Osteocyte (in vitro differentiated cells): Measurements from ENCODE around the gene OR9A2. TPM values are rescaled to one million over a fixed set of nuclear protein-coding genes. Genes with fewer than 3 reads are reported as not detected.

ENCODE experiments used
- DNase-seq: peaks from one replicate; pipeline ENCODE4 v3.0.0; 2021; ENCODE audit warnings: mixed read lengths; ENCODE audit not compliant: unreplicated experiment; ENCODE audit errors: extremely low spot score
- H3K27ac Mint-ChIP-seq: one replicate; pipeline ENCODE4 v1.8.0; 2021; ENCODE audit warnings: mild to moderate bottlenecking, mixed read lengths; ENCODE audit not compliant: unreplicated experiment
- H3K27me3 Mint-ChIP-seq: one replicate; pipeline ENCODE4 v1.8.0; 2021; ENCODE audit warnings: mixed read lengths; ENCODE audit not compliant: unreplicated experiment
- H3K36me3 Mint-ChIP-seq: one replicate; pipeline ENCODE4 v1.8.0; 2021; ENCODE audit warnings: mixed read lengths; ENCODE audit not compliant: unreplicated experiment
- H3K4me1 Mint-ChIP-seq: one replicate; pipeline ENCODE4 v1.8.0; 2021; ENCODE audit warnings: mixed read lengths; ENCODE audit not compliant: unreplicated experiment
- H3K4me3 Mint-ChIP-seq: one replicate; pipeline ENCODE4 v1.8.0; 2021; ENCODE audit warnings: mild to moderate bottlenecking, moderate library complexity, mixed read lengths; ENCODE audit not compliant: unreplicated experiment
- H3K9me3 Mint-ChIP-seq: one replicate; pipeline ENCODE4 v1.8.0; 2021; ENCODE audit warnings: mixed read lengths; ENCODE audit not compliant: unreplicated experiment
- total RNA-seq: library from RNA; stranded (reverse); gene quantifications from 2 replicates; pipeline ENCODE4 v1.2.1, GENCODE V29; 2021
- TF ChIP-seq, protein P1 (sequence below): fragments of 200-600 bp; sonication (generic); IDR thresholded peaks from 2 replicates; pipeline ENCODE4 v1.5.0; 2021; ENCODE audit warnings: antibody characterized with exemption, mild to moderate bottlenecking, moderate library complexity

OR9A2 gene
- total RNA-seq, 1 donor from 2014 or later = not detected

DNA sequence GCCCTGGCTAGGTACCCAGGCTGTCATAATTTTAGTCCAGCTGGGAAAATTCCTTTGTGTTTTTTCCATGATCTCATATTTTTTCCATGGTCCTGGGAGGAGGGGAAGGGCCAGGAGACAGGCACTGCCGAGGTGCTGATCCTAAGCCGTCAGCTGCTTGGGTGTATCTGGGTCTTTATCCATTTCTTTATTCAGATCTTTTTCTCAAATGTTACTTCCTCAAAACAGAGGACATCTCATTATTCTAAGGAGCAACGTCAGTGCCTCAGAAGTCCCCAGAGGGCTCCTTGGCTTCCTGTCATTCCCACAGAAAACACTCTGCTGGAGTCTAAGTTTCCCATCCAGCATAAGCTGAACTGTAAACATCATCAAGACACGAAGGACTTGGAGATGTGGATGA, 22.4 kb upstream of the OR9A2 start:
- TF ChIP-seq, protein P1, sequence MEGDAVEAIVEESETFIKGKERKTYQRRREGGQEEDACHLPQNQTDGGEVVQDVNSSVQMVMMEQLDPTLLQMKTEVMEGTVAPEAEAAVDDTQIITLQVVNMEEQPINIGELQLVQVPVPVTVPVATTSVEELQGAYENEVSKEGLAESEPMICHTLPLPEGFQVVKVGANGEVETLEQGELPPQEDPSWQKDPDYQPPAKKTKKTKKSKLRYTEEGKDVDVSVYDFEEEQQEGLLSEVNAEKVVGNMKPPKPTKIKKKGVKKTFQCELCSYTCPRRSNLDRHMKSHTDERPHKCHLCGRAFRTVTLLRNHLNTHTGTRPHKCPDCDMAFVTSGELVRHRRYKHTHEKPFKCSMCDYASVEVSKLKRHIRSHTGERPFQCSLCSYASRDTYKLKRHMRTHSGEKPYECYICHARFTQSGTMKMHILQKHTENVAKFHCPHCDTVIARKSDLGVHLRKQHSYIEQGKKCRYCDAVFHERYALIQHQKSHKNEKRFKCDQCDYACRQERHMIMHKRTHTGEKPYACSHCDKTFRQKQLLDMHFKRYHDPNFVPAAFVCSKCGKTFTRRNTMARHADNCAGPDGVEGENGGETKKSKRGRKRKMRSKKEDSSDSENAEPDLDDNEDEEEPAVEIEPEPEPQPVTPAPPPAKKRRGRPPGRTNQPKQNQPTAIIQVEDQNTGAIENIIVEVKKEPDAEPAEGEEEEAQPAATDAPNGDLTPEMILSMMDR = no peak
- H3K36me3 Mint-ChIP-seq = no peaks in the 10 kb centered on the region
- DNase-seq = no peak
- peak overlapping the region; percentile 88 for H3K27ac Mint-ChIP-seq
- peaks cover 32% of the 10 kb centered on the region for H3K4me1 Mint-ChIP-seq
- H3K4me3 Mint-ChIP-seq = peak overlapping the region; percentile 5
- no peaks in the 10 kb centered on the region for H3K27me3 Mint-ChIP-seq
- H3K9me3 Mint-ChIP-seq = no peaks in the 10 kb centered on the region

DNA sequence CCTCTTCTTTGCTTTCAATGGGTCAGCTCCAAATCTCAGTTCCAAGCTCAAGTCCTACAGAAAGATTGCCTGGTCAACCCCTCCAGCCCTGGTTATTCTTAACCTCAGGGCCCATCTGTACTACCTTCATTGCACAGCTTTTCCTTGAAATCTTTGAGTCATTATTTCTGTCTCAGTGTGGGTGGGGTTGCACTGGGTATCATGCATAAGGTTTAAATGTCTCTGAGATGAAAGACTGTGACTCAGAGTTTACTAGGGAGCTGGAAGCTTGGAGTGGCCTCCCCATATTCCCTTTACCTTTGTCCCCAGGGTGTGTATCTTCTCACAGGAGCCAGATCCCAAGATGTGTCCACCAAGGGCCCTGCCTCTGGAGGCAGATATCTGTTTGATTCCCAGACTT, 21.9 kb upstream of the OR9A2 start:
- DNase-seq = no peak

DNA sequence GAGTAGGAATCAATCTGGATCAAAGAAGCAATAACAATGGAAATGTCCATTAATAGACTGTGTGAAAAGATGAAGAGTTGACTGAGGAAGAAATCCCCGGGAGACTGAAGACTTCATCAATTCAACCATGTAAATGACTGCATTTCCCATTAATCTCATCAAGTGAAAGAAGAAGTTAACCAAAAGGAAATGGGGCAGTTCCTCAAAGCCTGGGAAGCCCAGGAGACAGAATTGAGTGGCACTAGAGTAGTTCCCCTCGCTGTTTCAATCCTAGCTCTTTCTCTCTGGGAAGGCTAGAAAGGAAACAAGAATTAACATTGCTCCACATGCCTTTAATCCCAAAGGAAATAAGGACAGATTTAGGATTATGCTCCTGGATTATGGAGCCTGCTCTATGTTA, 20.4 kb upstream of the OR9A2 start:
- no peaks in the 10 kb centered on the region for H3K36me3 Mint-ChIP-seq
- H3K27ac Mint-ChIP-seq = no peak overlapping the region
- TF ChIP-seq, protein P1 = no peak
- H3K9me3 Mint-ChIP-seq = no peaks in the 10 kb centered on the region
- H3K4me3 Mint-ChIP-seq = no peak overlapping the region
- no peaks in the 10 kb centered on the region for H3K27me3 Mint-ChIP-seq
- no peak for DNase-seq
- H3K4me1 Mint-ChIP-seq = peaks cover 38% of the 10 kb centered on the region

More for the DNA sequence above, 21.9 kb upstream of the OR9A2 start:
- no peaks in the 10 kb centered on the region for H3K36me3 Mint-ChIP-seq
- no peaks in the 10 kb centered on the region for H3K9me3 Mint-ChIP-seq
- no peaks in the 10 kb centered on the region for H3K27me3 Mint-ChIP-seq
- TF ChIP-seq, protein P1 = no peak
- peaks cover 28% of the 10 kb centered on the region for H3K4me1 Mint-ChIP-seq
- no peak overlapping the region for H3K4me3 Mint-ChIP-seq
- H3K27ac Mint-ChIP-seq = peak overlapping the region; percentile 88

DNA sequence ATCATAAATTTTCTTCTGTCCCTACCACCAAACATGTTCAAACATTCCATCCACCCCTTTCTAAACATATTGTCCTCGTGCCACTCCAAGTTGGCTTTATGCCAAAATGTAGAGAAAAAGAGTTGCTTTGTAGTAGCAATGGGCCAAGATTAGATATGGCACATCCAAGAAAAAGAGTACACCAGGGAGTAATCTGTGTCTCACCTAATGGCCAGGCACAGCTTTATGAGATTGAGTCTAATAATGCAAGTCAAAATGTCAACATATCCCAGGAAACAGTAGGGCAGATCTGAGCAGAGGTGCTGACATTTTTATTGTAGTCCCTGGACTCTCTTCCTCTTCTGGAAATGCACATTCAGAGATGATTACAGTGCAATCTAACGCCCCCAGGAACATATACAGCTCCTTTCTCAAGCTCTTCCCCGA, 19.5 kb upstream of the OR9A2 start:
- no peaks in the 10 kb centered on the region for H3K9me3 Mint-ChIP-seq
- TF ChIP-seq, protein P1 = no peak

DNA sequence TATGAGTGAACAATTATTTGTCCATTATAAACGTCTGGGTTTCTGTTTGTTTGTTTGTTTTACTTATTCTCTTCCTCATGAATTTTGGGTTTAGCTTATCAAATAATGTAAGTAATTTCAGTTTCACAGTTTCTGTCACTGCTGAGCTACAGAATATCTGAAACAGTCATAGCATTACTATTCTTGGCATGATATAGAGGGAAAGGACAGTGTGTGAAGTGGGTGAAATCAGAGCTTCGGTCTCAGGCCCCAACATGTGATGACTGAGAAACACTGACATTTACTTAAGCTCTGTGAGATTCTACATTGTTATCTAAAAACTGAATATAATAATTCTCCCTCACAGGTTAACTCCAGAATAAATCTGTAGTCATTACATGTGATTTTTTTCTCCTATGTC, 16.5 kb upstream of the OR9A2 start:
- Mint-ChIP-seq H3K4me1 (peaks cover 25% of the 10 kb centered on the region), H3K36me3 (no peaks in the 10 kb centered on the region), H3K27ac (peak overlapping the region; percentile 23), H3K27me3 (no peaks in the 10 kb centered on the region), H3K4me3 (no peak overlapping the region), H3K9me3 (no peaks in the 10 kb centered on the region)
- DNase-seq = no peak
- TF ChIP-seq, protein P1 = no peak

More for the DNA sequence above, 19.5 kb upstream of the OR9A2 start:
- Mint-ChIP-seq H3K4me3 (no peak overlapping the region), H3K36me3 (no peaks in the 10 kb centered on the region), H3K27me3 (no peaks in the 10 kb centered on the region), H3K27ac (no peak overlapping the region), H3K4me1 (peaks cover 36% of the 10 kb centered on the region)
- no peak for DNase-seq
